HCT116 (cell line): Measurements from ENCODE around the gene ATPAF1. TPM values are rescaled to one million over a fixed set of nuclear protein-coding genes. Genes with fewer than 3 reads are reported as not detected.

ENCODE experiments used
- ATAC-seq: fragments of 200-7000 bp; cut with Tn5 transposase; 2 replicates; pipeline ENCODE4 v1.9.1; 2020; ENCODE audit warnings: mild to moderate bottlenecking, moderate library complexity
- BruUV-seq: library from RNA; stranded (reverse); fragments of 400-500 nt; replicated peaks from 2 replicates; lab custom pipeline; 2021; lab: Mats Ljungman, UMichigan
- CTCF ChIA-PET: fragments of 300-600 bp; sonication (Branson Sonifier 250); formaldehyde crosslinking; loops from one replicate; lab custom pipeline; 2021; ENCODE audit warnings: antibody characterized with exemption; lab: Charles Lee
- POLR2A ChIA-PET: fragments of 300-600, 350-600 bp; sonication (Branson Sonifier 250); formaldehyde crosslinking; loops from one replicate; lab custom pipeline; 2021; ENCODE audit warnings: antibody characterized with exemption; lab: Charles Lee
- RAD21 ChIA-PET, 2 experiments: fragments of 300-600 bp; sonication (Branson Sonifier 250); formaldehyde crosslinking; loops; one replicate each; lab custom pipeline; 2023; ENCODE audit warnings: low total read pairs in 2 of 2; ENCODE audit not compliant: uncharacterized antibody in 2 of 2, unreplicated experiment in 2 of 2, low non-redundant PET in 1 of 2; lab: Charles Lee
- DNase-seq: peaks from one replicate; pipeline ENCODE4 v3.0.0-alpha.2; 2010; ENCODE audit warnings: low read depth, low spot score
- H2AFZ ChIP-seq: fragments of 200-600 bp; shearing (Covaris generic), sonication (generic); 2 replicates; pipeline ENCODE4 v1.6.1; 2017; ENCODE audit warnings: low read depth, mixed run types, mixed read lengths, antibody characterized with exemption, low read length; ENCODE audit not compliant: poor library complexity, severe bottlenecking
- H3K27ac ChIP-seq: 2 replicates; pipeline ENCODE4 v1.5.1; 2012; ENCODE audit warnings: low read depth, low read length
- H3K27me3 ChIP-seq: fragments of 200-600 bp; sonication (generic); 2 replicates; pipeline ENCODE4 v1.6.1; 2016; ENCODE audit warnings: mixed run types, low read length, mixed read lengths; ENCODE audit not compliant: insufficient read depth
- H3K36me3 ChIP-seq, 2 experiments: fragments of 200-500 bp in 1 of 2; fragments of 200-600 bp in 1 of 2; sonication (Bioruptor generic) in 1 of 2; sonication (generic) in 1 of 2; 2 replicates each; pipeline versions ENCODE4 v1.5.1 to v1.6.1; 2014 to 2016; ENCODE audit warnings: low read length in 2 of 2, inconsistent platforms in 1 of 2, mixed read lengths in 1 of 2, mixed run types in 1 of 2; ENCODE audit not compliant: insufficient read depth in 2 of 2, control insufficient read depth in 1 of 2
- H3K4me1 ChIP-seq, 2 experiments: fragments of 200-600 bp in 1 of 2; sonication (generic) in 1 of 2; 2 replicates each; pipeline versions ENCODE4 v1.5.1 to v1.6.1; 2012 to 2017; ENCODE audit warnings: low read length in 2 of 2, inconsistent platforms in 1 of 2, mild to moderate bottlenecking in 1 of 2, mixed read lengths in 1 of 2, mixed run types in 1 of 2, moderate library complexity in 1 of 2; ENCODE audit not compliant: insufficient read depth in 2 of 2, control insufficient read depth in 1 of 2
- H3K4me2 ChIP-seq: fragments of 200-600 bp; sonication (generic); 2 replicates; pipeline ENCODE4 v1.6.1; 2017; ENCODE audit warnings: mixed run types, low read length, mixed read lengths
- H3K4me3 ChIP-seq, 2 experiments: fragments of 200-600 bp in 1 of 2; sonication (generic) in 1 of 2; replicated peaks in 1 of 2; 2 replicates each; pipeline ENCODE4 v1.5.1; 2011 to 2016; ENCODE audit warnings: low read length in 2 of 2, control low read depth in 1 of 2, low read depth in 1 of 2, mild to moderate bottlenecking in 1 of 2, mixed read lengths in 1 of 2, mixed run types in 1 of 2
- H3K79me2 ChIP-seq: fragments of 200-600 bp; sonication (generic); 2 replicates; pipeline ENCODE4 v1.6.1; 2017; ENCODE audit warnings: mild to moderate bottlenecking, mixed run types, low read length, moderate library complexity, mixed read lengths; ENCODE audit not compliant: insufficient read depth
- H3K9ac ChIP-seq: fragments of 200-600 bp; sonication (generic); 2 replicates; pipeline ENCODE4 v1.6.1; 2016; ENCODE audit warnings: low read length, mixed read lengths
- H3K9me2 ChIP-seq: fragments of 200-600 bp; sonication (generic), shearing (Covaris generic); 2 replicates; pipeline ENCODE4 v1.6.1; 2017; ENCODE audit warnings: mixed run types, mild to moderate bottlenecking, moderate library complexity; ENCODE audit not compliant: insufficient read depth
- H3K9me3 ChIP-seq, 2 experiments: fragments of 200-500 bp in 1 of 2; fragments of 200-600 bp in 1 of 2; sonication (Bioruptor generic) in 1 of 2; sonication (generic) in 1 of 2; 2 replicates each; pipeline ENCODE4 v1.6.1; 2014 to 2017; ENCODE audit warnings: low read length in 2 of 2, mixed read lengths in 2 of 2, inconsistent platforms in 1 of 2, low read depth in 1 of 2, mild to moderate bottlenecking in 1 of 2, mixed run types in 1 of 2, moderate library complexity in 1 of 2; ENCODE audit not compliant: control insufficient read depth in 1 of 2, insufficient read depth in 1 of 2
- H4K20me1 ChIP-seq: fragments of 200-600 bp; sonication (generic), shearing (Covaris generic); 2 replicates; pipeline ENCODE4 v1.6.1; 2017; ENCODE audit warnings: mixed run types, mild to moderate bottlenecking, moderate library complexity; ENCODE audit not compliant: insufficient read depth
- CBX3 ChIP-seq: IDR thresholded peaks from 2 replicates; pipeline ENCODE4 v1.6.1; 2012; ENCODE audit warnings: low read depth
- CEBPB ChIP-seq: IDR thresholded peaks from 2 replicates; pipeline ENCODE4 v1.6.1; 2012; ENCODE audit warnings: low read depth
- EGR1 ChIP-seq: IDR thresholded peaks from 2 replicates; pipeline ENCODE4 v1.6.1; 2012; ENCODE audit warnings: low read depth
- ELF1 ChIP-seq: IDR thresholded peaks from 2 replicates; pipeline ENCODE4 v1.6.1; 2012; ENCODE audit warnings: low read depth, borderline replicate concordance
- EZH2 ChIP-seq: fragments of 200-600 bp; sonication (generic); IDR thresholded peaks from 2 replicates; pipeline ENCODE4 v1.6.1; 2017; ENCODE audit warnings: antibody characterized with exemption, mixed run types
- EZH2phosphoT487 ChIP-seq: fragments of 200-600 bp; IDR thresholded peaks from 2 replicates; pipeline ENCODE4 v1.6.1; 2018; ENCODE audit warnings: antibody characterized with exemption, borderline replicate concordance
- JUND ChIP-seq: IDR thresholded peaks from 2 replicates; pipeline ENCODE4 v1.6.1; 2012
- POLR2A ChIP-seq: IDR thresholded peaks from 2 replicates; pipeline ENCODE4 v1.7.0; 2011; ENCODE audit warnings: borderline replicate concordance; ENCODE audit not compliant: insufficient read depth, insufficient read length; ENCODE audit errors: extremely low read depth
- REST ChIP-seq: IDR thresholded peaks from 2 replicates; pipeline ENCODE4 v1.6.1; 2012; ENCODE audit warnings: low read depth
- SIN3A ChIP-seq: IDR thresholded peaks from 2 replicates; pipeline ENCODE4 v1.6.1; 2012; ENCODE audit warnings: low read depth
- ZNF274 ChIP-seq: fragments of 200-500 bp; sonication (Bioruptor generic); IDR thresholded peaks from 2 replicates; pipeline ENCODE4 v1.6.1; 2014; ENCODE audit warnings: mild to moderate bottlenecking, low read depth, low read length, inconsistent platforms
- intact Hi-C: fragments of 100-400 bp; cut with micrococcal nuclease; formaldehyde crosslinking; loops from 2 replicates; pipeline ENCODE4 v1.10.0; 2022
- total RNA-seq: library from RNA; stranded (reverse); gene quantifications from one replicate; pipeline ENCODE4 v1.2.1, GENCODE V29; 2021; ENCODE audit not compliant: unreplicated experiment

The ATPAF1 gene
- total RNA-seq, 1 experiment from 2014 or later, result 35.5 TPM

GRCh38 chr1:46613661-46614603 lies 54.2 kb downstream of the ATPAF1 start:
- Histone ChIP-seq H3K9me2 (no peaks in the 10 kb centered on the region), H3K27ac (no peak overlapping the region), H3K36me3 (no peaks in the 10 kb centered on the region), H3K9me3 (no peaks in the 10 kb centered on the region), H3K4me1 (peaks cover 13 to 51% of the 10 kb centered on the region in 2 experiments; a peak in 3 of 4 replicates), H3K4me2 (no peak overlapping the region), H2AFZ (no peak overlapping the region), H3K4me3 (no peak overlapping the region), H4K20me1 (no peaks in the 10 kb centered on the region), H3K9ac (no peak overlapping the region), H3K27me3 (no peaks in the 10 kb centered on the region), H3K79me2 (no peaks in the 10 kb centered on the region)
- DNase-seq (no peak), ATAC-seq (no peak)
- RAD21 ChIA-PET, result no interaction called here
- TF ChIP-seq POLR2A (no peak), EZH2phosphoT487 (no peak), CEBPB (no peak), CBX3 (no peak), REST (no peak), ZNF274 (no peak), JUND (no peak), EGR1 (no peak), SIN3A (no peak), ELF1 (no peak), EZH2 (no peak)
- POLR2A ChIA-PET, result interaction anchor here (2.1 kb wide), 1 partner anchor 10 kb away, joined by 11 read pairs; the partner anchor contains the start of gene MKNK1
- no TSS peak for BruUV-seq
- intact Hi-C loops, result no loop called here
- CTCF ChIA-PET, result no interaction called here
